ENCODE measurements around the gene DCC.

DCC gene

DNA sequence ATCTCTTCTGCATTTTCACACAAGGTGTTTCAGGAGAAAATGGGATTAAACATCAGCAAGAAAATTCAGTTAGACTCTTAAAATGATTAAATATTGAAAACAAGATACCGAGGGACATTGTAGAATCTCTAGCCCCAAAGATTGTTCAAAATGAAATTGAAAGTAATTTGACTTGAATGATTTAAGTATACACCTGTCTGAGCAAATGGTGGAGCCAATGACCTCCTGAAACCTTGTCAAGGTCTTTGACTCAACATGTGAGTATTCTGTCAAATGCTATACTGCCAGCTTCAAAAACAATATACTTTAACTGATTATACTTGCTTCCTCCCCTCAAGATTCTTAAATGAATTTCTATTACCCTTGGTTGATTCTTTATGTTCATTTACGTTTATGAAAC is 411.0 kb downstream of the DCC start:
- no peak for TF ChIP-seq POLR2A (IDR thresholded peaks at IDR 0.05; ENCODE audit: low read length)
- TF ChIP-seq GATA1 (IDR thresholded peaks at IDR 0.05; ENCODE audit: low read depth, low read length) = no peak
- DNase-seq = no peak

DNA sequence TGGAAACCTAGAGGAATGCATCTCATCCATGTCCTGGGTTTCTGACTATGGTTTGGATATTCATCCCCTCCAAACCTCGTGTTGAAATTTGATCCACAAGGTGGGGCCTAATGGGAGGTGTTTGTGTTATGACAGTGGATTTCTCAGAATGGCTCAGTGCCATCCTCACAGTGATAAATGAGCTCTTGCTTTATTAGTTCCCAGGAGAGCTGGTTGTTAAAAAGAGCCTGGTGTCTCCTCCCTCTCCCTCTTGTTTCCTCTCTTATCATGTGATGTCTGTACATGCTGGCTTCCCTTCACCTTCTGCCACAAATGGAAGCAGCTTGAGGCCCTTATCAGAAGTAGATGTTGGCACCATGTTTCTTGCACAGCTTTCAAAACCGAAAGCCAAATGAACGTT is 424.3 kb downstream of the DCC start:
- TF ChIP-seq GATA1 (IDR thresholded peaks at IDR 0.05; ENCODE audit: low read depth, low read length) (no peak), POLR2A (IDR thresholded peaks at IDR 0.05; ENCODE audit: low read length) (no peak)
- DNase-seq = no peak

DNA sequence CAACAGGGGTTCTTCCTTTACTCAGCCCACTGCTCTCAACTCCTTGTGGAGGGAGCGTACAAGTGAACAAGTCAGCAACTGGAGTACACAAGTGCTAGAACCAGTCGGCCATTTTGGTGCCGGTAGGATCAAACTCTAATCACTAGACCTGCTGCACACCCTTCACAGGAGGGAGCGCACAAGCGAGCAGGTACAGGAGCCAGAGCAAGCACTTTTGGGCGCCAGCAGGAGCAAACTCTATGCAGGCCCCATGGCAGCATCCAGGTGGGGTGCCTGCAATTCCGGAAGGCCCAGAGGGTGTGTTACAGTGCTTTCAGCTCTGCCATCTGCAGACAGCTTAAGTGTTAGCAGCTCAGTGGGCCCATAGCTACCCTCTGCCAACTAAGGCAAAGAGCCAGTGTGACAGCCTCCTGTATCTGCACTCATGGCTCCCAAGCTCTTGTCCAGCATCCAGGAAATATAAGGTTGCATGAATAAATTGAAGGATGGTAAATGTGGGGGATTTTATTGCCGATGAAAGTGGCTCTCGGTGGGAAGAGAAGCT is 426.1 kb downstream of the DCC start:
- DNase-seq = no peak

DNA sequence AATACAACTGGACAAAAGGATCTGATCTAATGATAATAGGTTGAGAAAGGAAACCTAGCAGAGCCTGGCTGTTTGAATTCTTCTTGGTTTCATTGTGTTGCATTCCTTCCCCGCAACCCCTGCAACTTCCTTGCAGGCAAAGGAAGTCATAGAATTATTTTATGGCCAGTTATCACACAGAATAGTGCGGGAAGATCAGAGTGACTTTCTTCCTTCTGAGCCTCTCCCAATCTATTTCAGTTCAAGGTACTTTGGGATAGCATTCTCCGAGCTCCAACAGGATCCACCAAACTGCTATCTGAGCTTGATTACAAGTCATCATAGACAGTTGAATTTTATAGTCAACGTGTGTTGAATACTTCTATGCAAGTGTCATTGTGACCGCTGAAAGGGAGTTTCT is 441.1 kb downstream of the DCC start:
- DNase-seq = no peak
- no peak for TF ChIP-seq GATA1 (IDR thresholded peaks at IDR 0.05; ENCODE audit: low read depth, low read length)
- no peak for TF ChIP-seq POLR2A (IDR thresholded peaks at IDR 0.05; ENCODE audit: low read length)

More for the DNA sequence above, 426.1 kb downstream of the DCC start:
- TF ChIP-seq GATA1 (IDR thresholded peaks at IDR 0.05; ENCODE audit: low read depth, low read length) = no peak
- no peak for TF ChIP-seq POLR2A (IDR thresholded peaks at IDR 0.05; ENCODE audit: low read length)

DNA sequence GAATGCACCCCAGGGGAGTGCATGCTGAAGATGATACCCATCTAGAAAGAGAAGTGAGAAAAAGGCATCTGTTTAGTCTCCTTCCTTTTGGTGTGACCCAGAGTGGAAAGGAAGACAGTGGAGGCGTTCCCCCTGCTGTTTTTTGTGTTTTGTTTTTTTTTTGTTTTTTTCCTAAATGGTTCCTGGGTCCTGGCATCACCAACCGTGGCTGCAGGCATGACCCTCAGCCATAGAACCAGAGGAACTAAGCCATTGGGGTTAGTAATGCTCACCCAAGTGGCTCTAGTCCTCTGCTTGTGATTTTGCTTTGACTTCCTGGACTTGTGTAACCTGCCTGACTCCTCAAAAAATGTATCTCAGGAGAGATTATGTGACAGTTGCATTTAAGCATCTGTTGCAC is 451.3 kb downstream of the DCC start:
- no peak for DNase-seq
- TF ChIP-seq GATA1 (IDR thresholded peaks at IDR 0.05; ENCODE audit: low read depth, low read length) (no peak), POLR2A (IDR thresholded peaks at IDR 0.05; ENCODE audit: low read length) (no peak)

DNA sequence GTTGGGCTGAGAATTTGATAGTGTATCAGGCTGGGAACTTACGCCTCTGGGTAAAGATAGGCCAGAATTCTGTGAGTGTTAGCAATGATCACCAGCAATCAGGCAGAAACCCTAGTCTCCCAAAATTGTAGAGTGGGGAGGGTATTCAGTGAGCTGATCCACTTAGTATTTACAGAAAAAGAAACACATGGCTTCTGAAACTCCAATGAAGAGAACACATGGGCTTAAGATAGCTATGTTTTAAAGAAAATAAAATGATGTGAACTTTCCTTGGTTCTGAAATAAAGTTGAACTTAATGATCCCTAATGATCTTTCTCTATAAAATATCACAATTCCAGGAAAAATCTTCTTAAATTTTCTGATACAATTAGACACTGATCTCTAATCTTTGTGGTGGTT is 472.8 kb downstream of the DCC start:
- no peak for DNase-seq
- TF ChIP-seq GATA1 (IDR thresholded peaks at IDR 0.05; ENCODE audit: low read depth, low read length) = no peak
- TF ChIP-seq POLR2A (IDR thresholded peaks at IDR 0.05; ENCODE audit: low read length) = no peak

DNA sequence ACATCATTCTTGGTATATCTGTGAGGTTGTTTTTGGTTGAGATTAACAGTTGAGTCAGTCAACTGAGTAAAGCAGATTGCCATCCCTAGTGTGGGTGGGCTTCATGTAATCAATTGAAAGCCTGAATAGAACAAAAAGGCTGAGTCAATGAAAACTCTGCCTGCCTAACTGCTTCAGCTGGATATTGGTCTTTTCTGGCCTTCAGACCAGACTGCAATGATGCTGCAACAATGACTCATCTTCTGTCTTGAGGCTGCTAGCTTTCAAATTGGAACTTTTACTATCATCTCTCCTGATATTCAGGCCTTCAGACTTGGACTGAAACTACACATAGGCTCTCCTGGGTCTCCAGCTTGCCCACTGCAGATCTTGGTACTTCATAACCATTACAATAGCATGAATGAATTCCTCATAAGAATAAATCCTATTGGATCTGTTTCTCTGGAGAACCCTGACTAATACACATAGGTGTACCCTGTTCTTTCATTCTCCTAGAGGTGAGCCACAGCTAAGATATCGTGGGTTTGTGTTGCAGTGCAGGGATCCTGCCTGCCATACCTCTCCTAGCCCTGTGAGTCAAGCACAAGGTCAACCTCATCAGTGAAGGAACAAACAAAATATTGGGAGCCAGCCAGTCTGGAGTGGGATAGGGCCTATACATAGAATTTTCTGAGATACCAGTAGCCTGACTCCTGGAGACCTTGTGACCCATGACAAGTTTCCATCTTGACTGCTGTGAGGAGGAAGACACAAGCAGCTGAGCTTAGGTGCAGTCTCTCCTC is 473.8 kb downstream of the DCC start:
- TF ChIP-seq POLR2A (IDR thresholded peaks at IDR 0.05; ENCODE audit: low read length) (no peak), GATA1 (IDR thresholded peaks at IDR 0.05; ENCODE audit: low read depth, low read length) (no peak)

DNA sequence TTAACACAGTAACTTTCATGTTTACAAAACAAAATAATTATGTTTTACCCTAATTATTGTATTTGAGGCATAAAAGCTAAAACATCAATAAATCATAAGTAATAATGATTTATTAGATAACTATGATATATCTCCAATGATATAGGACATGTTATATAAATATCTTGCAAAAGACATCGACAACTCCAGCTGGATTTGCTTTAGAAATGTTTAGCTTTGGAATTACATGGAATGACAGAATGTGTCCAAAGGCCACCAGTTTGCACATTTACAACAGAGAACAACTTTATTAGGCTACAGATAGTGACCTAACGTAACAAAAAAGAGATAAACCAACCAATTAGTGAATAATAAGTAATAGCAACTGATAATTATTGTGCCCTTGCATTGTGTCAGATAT is 475.7 kb downstream of the DCC start:
- no peak for DNase-seq
- TF ChIP-seq GATA1 (IDR thresholded peaks at IDR 0.05; ENCODE audit: low read depth, low read length) = no peak
- TF ChIP-seq POLR2A (IDR thresholded peaks at IDR 0.05; ENCODE audit: low read length) = no peak

More for the DNA sequence above, 473.8 kb downstream of the DCC start:
- no peak for DNase-seq

DNA sequence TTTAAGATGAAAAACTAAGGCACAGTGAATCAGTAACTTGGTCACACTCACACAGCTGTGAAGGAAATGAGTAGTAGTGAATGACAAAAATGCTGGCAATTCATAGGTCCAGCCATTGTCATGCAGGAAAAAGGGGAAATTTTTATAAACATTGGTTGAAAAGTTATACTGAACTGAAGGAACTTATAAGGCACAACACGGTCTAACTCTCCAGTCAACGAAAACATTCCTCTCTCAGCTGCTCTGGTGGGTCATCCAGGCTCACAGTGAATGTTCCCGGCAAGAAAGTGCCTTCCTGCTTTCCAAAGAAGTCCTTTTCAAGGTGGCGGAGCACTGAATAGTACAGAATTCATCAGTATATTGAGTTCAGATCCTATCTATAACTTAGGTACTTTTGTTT is 476.1 kb downstream of the DCC start:
- TF ChIP-seq GATA1 (IDR thresholded peaks at IDR 0.05; ENCODE audit: low read depth, low read length) (no peak), POLR2A (IDR thresholded peaks at IDR 0.05; ENCODE audit: low read length) (no peak)
- no peak for DNase-seq

DNA sequence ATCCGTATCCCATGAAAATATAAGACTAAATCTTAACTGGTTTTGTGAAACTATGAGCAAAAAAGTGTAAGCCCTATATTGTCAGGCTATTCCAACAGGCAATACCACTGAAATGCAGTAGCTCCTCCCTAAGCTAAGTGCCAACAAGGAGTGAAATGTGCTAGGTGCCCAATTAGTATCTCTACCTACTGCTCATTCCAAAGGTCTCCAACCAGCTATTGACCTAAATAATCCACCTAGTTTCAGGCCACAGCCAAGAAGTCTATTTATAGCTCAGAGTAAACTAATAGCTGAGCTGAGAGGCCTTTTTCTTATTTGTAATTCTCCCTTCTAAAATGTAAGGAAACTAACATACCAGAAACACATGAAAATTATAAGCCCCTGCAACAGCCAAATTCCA is 482.2 kb downstream of the DCC start:
- TF ChIP-seq POLR2A (IDR thresholded peaks at IDR 0.05; ENCODE audit: low read length) = no peak
- TF ChIP-seq GATA1 (IDR thresholded peaks at IDR 0.05; ENCODE audit: low read depth, low read length) = no peak
- DNase-seq = no peak

DNA sequence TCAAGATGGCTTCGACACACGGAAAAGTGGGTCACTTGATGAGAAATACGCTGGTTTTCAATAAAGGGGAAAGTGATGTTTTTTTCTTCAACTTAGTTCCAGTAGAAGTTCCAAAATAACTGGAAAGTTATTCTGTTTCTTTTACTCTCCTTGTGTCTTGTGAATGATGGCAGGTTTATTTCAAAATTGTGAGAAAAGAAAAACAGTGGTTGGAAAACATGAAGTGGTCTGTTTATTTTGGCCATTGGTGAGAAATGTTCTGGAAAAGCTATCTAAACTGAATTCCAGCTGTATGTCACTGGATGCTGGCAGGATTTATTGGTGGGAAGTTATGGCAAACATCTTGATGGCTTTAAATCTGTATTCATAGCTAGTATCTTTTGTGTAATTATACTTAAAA is 484.1 kb downstream of the DCC start:
- DNase-seq = no peak
- no peak for TF ChIP-seq GATA1 (IDR thresholded peaks at IDR 0.05; ENCODE audit: low read depth, low read length)
- no peak for TF ChIP-seq POLR2A (IDR thresholded peaks at IDR 0.05; ENCODE audit: low read length)

DNA sequence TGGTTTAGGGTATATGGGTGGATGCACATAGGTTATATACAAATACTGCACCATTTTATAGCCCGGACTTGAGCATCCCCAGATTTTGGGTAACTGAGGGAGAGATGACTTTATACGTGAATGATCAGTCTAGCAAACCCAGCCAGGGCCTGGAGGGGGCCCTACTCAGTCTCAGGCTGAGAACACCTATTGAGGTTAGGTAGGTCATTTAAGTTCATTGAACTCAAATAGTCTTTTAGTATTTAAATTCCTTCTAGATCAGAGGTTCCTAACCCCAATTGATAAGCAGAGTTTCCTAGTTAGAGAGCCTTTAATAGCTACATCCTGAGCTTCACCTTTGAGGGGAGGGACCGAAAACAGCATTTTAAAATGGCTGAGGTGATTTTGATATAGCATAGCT is 487.0 kb downstream of the DCC start:
- no peak for DNase-seq
- TF ChIP-seq POLR2A (IDR thresholded peaks at IDR 0.05; ENCODE audit: low read length) (no peak), GATA1 (IDR thresholded peaks at IDR 0.05; ENCODE audit: low read depth, low read length) (no peak)

DNA sequence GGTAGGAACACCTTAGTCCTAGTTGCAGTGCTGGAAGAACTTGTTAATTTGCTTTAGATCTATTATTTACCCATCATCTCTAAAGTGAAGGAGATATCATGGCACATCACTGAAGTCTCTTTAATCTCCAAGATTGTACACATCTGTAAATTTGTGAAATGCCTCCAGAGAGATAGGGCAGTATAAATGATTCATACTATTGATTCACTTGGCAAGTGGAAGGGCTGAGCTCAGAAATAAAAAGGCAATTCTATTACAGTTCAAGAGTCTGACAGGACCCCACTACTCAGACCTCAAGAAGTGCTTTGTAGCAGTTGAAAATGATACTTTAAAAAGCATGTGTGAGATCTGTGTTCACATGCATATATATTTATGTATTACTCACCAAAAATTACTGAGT is 489.3 kb downstream of the DCC start:
- TF ChIP-seq POLR2A (IDR thresholded peaks at IDR 0.05; ENCODE audit: low read length) (no peak), GATA1 (IDR thresholded peaks at IDR 0.05; ENCODE audit: low read depth, low read length) (no peak)
- no peak for DNase-seq

DNA sequence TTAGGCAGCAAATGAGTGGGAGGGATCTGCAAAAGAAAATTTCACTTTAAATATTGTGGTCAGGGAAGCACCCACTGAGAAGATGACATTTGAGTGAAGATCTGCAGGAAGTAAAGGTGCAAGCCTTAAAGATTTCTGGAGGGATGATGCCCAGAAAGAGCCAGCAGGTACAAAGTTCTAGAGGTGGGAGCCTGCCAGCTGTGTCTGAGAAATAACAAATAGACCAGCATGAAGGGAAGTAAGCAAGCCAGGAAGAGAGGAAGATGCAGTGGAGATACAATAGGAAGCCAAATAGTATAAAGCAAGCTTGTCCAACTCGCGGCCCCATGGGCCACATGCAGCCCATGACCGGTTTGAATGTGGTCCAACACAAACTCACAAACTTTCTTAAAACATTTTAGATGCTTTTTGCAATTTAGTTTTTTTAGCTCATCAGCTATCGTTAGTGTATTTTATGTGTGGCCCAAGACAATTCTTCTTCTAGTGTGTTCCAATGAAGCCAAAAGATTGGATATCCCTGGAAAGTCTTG is 489.9 kb downstream of the DCC start:
- DNase-seq = no peak
- TF ChIP-seq GATA1 (IDR thresholded peaks at IDR 0.05; ENCODE audit: low read depth, low read length) (no peak), POLR2A (IDR thresholded peaks at IDR 0.05; ENCODE audit: low read length) (no peak)

DNA sequence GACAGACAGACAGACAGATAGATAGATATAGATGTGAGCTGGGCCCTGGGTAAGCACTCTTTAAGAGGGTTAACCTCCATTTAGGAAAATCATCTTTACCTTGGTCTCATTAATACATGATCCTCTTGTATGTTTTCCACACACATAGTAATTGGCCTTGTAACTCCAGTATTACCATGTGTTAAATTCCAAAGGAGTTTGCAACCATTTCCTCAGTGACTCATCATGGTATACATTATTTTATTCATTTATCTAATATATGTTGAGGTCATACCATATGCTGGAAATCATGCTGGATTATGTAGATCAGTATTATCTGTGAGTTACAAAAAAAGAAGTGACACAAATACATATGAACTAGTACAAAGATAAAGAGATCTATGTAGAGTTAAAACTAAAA is 504.3 kb downstream of the DCC start:
- no peak for DNase-seq
- no peak for TF ChIP-seq GATA1 (IDR thresholded peaks at IDR 0.05; ENCODE audit: low read depth, low read length)
- no peak for TF ChIP-seq POLR2A (IDR thresholded peaks at IDR 0.05; ENCODE audit: low read length)
